BLaER1 treated with 17β-estradiol and CSF1 and Interleukin-3, amounts not matched to agents 10 nM and 100 nM (cell line): ENCODE data around the gene SKIC8.
A peak's percentile ranks its signal among the peaks of the same experiment; 100 is the strongest.

Experiments
- H3K27ac ChIP-seq, 11 experiments: shearing (Covaris generic); formaldehyde crosslinking; 2 replicates each; pipeline ENCODE4 v1.8.1; 2022
- H3K27me3 ChIP-seq, 11 experiments: shearing (Covaris generic); formaldehyde crosslinking; 2 replicates each; pipeline ENCODE4 v1.8.1; 2022
- H3K36me3 ChIP-seq, 11 experiments: shearing (Covaris generic); formaldehyde crosslinking; 2 replicates each; pipeline ENCODE4 v1.8.1; 2022
- H3K4me1 ChIP-seq, 10 experiments: shearing (Covaris generic); formaldehyde crosslinking; 2 replicates each; pipeline ENCODE4 v1.8.1; 2022
- H3K4me2 ChIP-seq, 11 experiments: shearing (Covaris generic); formaldehyde crosslinking; 2 replicates each; pipeline ENCODE4 v1.8.1; 2022
- H3K4me3 ChIP-seq, 10 experiments: shearing (Covaris generic); formaldehyde crosslinking; 2 replicates each; pipeline ENCODE4 v1.8.1; 2022
- H3K9ac ChIP-seq, 11 experiments: shearing (Covaris generic); formaldehyde crosslinking; 2 replicates each; pipeline ENCODE4 v1.8.1; 2022
- H3K9me3 ChIP-seq, 11 experiments: shearing (Covaris generic); formaldehyde crosslinking; replicated peaks in 1 of 11; 2 replicates each; pipeline ENCODE4 v1.8.1; 2022
- H4K20me1 ChIP-seq, 11 experiments: shearing (Covaris generic); formaldehyde crosslinking; 2 replicates each; pipeline ENCODE4 v1.8.1; 2022
- Cebpa-rat ChIP-seq, 11 experiments: shearing (Covaris generic); IDR thresholded peaks; 2 replicates each; pipeline ENCODE4 v1.8.1; 2022

SKIC8 gene

DNA sequence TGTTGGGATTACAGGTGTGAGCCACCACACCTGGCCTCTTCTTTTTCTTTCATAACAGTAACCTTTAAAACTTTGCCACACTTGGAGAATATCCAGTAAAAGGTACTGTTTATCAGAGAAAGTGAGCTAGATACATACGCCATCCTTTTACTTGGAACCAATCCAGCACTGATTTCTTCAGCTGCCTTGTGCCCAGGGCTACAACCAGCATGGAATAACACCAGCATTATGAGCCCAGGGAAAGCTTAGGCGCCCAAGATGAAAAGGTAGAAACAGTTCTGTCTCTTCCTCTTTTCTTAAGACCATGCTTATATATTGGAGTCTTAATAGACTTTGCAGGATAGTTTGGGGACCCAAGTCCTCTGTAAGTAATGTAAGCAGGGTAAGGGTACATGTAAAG is 8.4 kb downstream of the SKIC8 start:
- Histone ChIP-seq H3K4me1 (peaks cover 0 to 15% (median 2%) of the 10 kb centered on the region in 10 experiments; a peak in 6 of 20 replicates), H3K27ac (no peak overlapping the region), H3K4me2 (0 out of 22 replicates have a peak overlapping the region, but pooled peaks of 1 of the 11 experiments have one; percentile 16), H3K4me3 (no peak overlapping the region), H3K27me3 (no peaks in the 10 kb centered on the region), H3K9ac (no peak overlapping the region), H3K9me3 (no peaks in the 10 kb centered on the region), H3K36me3 (peaks cover 75 to 97% (median 93%) of the 10 kb centered on the region in 11 experiments), H4K20me1 (peaks cover 0 to 22% (median 0%) of the 10 kb centered on the region in 11 experiments; a peak in 5 of 22 replicates)
- no peak for TF ChIP-seq Cebpa-rat (IDR thresholded peaks at IDR 0.05)

- Histone ChIP-seq H3K4me3 (no peak overlapping the region), H3K27ac (no peak overlapping the region), H3K27me3 (no peaks in the 10 kb centered on the region), H3K4me2 (peak overlapping the region in 2 of 11 experiments; percentile 16 to 40; a peak in 2 of 22 replicates), H4K20me1 (peaks cover 0 to 16% (median 0%) of the 10 kb centered on the region in 11 experiments; a peak in 3 of 22 replicates), H3K9ac (no peak overlapping the region), H3K36me3 (peaks cover 83 to 100% (median 96%) of the 10 kb centered on the region in 11 experiments), H3K4me1 (peaks cover 0 to 15% (median 5%) of the 10 kb centered on the region in 10 experiments; a peak in 12 of 20 replicates), H3K9me3 (no peaks in the 10 kb centered on the region)
- no peak for TF ChIP-seq Cebpa-rat (IDR thresholded peaks at IDR 0.05)
Measured at GRCh38 chr15:78290222-78290621, 9.2 kb downstream of the SKIC8 start.

DNA sequence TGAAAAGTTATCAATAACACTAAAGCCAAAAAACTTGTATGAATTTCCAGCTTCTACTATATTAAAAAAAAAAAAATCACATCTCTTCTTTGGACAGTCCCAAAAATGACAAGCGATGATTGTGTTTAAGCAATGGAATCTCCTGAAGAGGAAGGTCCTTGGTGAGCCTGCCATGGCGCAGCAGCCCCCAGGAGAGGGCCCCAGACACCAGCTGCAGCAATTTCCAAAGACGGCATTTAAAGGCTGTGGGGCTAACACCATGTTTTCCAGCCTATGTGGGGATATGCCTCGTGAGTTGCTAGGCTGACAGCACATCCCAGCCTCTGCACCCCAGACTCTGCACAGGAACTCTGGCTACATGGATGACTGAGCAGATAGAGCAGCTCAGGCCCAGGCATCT is 14.7 kb downstream of the SKIC8 start:
- TF ChIP-seq Cebpa-rat (IDR thresholded peaks at IDR 0.05) = no peak
- peaks cover 0 to 6% (median 0%) of the 10 kb centered on the region in 11 experiments; a peak in 3 of 22 replicates for H4K20me1 ChIP-seq

DNA sequence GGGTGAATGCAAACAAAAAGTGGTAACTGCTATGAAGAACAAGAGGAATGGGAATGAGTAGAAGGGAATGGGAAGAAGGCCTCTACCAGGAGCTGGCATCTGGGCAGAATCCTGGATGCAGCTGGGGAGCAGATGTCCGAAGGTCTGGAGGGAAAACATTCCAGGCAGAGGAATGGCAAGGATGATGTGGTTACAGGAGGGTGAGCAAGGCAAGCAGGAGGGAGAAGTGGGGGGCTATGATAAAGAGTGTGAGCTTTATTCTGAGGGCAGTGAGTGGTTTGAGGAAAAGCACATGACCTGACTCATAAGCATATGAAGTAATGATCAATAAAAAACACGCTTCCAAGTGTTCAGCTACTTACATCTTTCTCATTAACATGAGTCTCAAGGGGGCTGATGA is 17.1 kb downstream of the SKIC8 start:
- no peak overlapping the region for H3K4me2 ChIP-seq
- H4K20me1 ChIP-seq = peaks cover 0 to 6% (median 0%) of the 10 kb centered on the region in 11 experiments; a peak in 3 of 22 replicates
- H3K9ac ChIP-seq = no peak overlapping the region
- peaks cover 0 to 13% (median 9%) of the 10 kb centered on the region in 10 experiments; a peak in 13 of 20 replicates for H3K4me1 ChIP-seq
- no peak for TF ChIP-seq Cebpa-rat (IDR thresholded peaks at IDR 0.05)
- no peak overlapping the region for H3K27ac ChIP-seq
- no peaks in the 10 kb centered on the region for H3K27me3 ChIP-seq
- no peaks in the 10 kb centered on the region for H3K9me3 ChIP-seq
- no peak overlapping the region for H3K4me3 ChIP-seq
- H3K36me3 ChIP-seq = peaks cover 73 to 87% (median 82%) of the 10 kb centered on the region in 11 experiments

More for the DNA sequence above, 14.7 kb downstream of the SKIC8 start:
- Histone ChIP-seq H3K27ac (no peak overlapping the region), H3K36me3 (peaks cover 92 to 100% (median 97%) of the 10 kb centered on the region in 11 experiments), H3K4me1 (peaks cover 0 to 9% (median 2%) of the 10 kb centered on the region in 10 experiments; a peak in 9 of 20 replicates), H3K9ac (no peak overlapping the region), H3K9me3 (no peaks in the 10 kb centered on the region), H3K4me3 (no peak overlapping the region), H3K27me3 (no peaks in the 10 kb centered on the region), H3K4me2 (no peak overlapping the region)

DNA sequence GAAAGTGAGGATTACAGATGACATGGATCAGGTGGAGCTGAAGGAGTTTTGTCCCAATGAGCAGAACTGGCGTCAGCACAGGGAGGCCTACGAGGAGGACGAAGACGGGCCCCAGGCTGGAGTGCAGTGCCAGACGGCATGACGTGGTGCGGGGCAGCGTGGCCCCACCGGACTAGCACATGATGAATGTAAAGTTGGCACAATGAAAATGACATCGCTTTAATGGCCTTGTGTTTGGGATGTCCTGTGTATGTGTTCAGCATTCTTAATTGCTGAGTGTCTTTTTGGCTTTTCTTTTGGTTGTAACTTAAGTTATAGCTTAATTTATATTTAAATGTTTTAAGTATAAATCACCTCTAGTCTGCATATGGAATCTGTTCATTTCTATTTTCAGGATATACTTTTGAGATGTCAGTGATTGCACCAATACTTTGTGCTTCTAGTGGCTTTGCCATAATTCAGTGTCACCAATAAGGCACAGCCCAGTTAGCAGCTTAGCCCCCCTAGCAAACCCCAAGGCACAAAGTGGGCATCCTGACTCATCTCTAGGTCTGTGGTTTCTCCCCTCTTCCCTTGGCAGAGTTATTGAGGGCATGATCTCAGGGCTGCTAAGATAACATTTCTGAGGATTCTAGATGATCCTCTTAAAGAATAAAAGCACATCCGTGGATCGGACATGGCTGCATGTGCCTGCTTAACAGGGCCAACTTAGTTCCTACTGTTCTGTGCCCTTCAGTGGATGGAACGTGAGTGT is 18.9 kb downstream of the SKIC8 start:
- no peak for TF ChIP-seq Cebpa-rat (IDR thresholded peaks at IDR 0.05)
- no peaks in the 10 kb centered on the region for H3K9me3 ChIP-seq
- peaks cover 54 to 69% (median 63%) of the 10 kb centered on the region in 11 experiments for H3K36me3 ChIP-seq
- H3K4me3 ChIP-seq = no peak overlapping the region
- H3K4me2 ChIP-seq = no peak overlapping the region
- H3K27ac ChIP-seq = no peak overlapping the region
- H3K27me3 ChIP-seq = no peaks in the 10 kb centered on the region
- H4K20me1 ChIP-seq = peaks cover 0 to 3% (median 0%) of the 10 kb centered on the region in 11 experiments; a peak in 1 of 22 replicates
- no peak overlapping the region for H3K9ac ChIP-seq
- peaks cover 3 to 18% (median 14%) of the 10 kb centered on the region in 10 experiments; a peak in 14 of 20 replicates for H3K4me1 ChIP-seq

DNA sequence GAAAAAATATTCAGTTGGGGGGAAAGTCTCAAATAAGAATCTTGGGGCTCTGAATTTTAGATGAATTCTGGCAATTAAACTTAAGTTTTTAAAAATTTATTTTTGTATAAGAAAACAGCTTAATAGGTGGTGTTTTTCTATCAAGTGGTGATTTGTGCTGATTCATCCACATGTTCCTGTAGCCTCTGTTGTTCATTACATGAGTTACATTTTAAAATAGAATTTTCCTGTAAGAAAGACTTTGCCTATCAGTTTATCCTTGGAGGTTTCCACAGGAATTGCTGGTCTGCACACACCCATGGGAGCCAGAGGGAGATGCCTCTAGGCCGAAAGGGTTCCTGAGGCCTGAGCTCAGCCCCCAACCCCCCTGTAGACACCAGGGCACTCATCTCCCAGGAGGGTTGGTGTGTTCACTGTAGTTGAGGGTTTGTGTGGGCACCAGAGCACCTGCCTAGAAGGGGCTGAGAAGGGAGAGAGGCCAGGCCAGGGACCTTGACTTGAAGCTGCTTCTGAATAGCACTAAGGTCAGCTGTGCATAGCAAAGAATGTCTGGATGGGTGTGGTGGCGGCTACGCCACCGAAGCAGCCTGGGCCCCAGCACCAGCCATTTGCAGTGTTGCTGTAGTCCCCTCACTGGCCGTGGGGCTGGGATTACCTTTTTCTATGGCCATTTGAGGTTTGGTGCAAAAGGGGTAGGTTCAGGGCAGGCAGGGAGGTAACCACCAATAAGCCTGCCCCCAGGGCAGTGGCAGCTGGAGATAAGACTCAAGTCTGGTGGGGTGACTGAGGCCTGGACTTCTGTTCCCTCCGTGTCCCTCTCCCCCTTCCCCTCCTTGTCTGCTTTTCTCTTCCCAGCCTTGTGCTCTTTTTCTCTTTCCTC is 23.1 kb downstream of the SKIC8 start:
- H4K20me1 ChIP-seq = no peaks in the 10 kb centered on the region; a peak in 1 of 22 replicates
- no peak overlapping the region for H3K9ac ChIP-seq
- peak overlapping the region in 3 of 11 experiments; percentile 32 to 36 (median 32); a peak in 5 of 22 replicates for H3K4me2 ChIP-seq
- H3K9me3 ChIP-seq = no peaks in the 10 kb centered on the region
- no peak overlapping the region for H3K4me3 ChIP-seq
- H3K27ac ChIP-seq = no peak overlapping the region
- peaks cover 3 to 18% (median 10%) of the 10 kb centered on the region in 10 experiments; a peak in 13 of 20 replicates for H3K4me1 ChIP-seq
- TF ChIP-seq Cebpa-rat (IDR thresholded peaks at IDR 0.05) = no peak
- H3K27me3 ChIP-seq = no peaks in the 10 kb centered on the region
- H3K36me3 ChIP-seq = peaks cover 12 to 27% (median 22%) of the 10 kb centered on the region in 11 experiments

DNA sequence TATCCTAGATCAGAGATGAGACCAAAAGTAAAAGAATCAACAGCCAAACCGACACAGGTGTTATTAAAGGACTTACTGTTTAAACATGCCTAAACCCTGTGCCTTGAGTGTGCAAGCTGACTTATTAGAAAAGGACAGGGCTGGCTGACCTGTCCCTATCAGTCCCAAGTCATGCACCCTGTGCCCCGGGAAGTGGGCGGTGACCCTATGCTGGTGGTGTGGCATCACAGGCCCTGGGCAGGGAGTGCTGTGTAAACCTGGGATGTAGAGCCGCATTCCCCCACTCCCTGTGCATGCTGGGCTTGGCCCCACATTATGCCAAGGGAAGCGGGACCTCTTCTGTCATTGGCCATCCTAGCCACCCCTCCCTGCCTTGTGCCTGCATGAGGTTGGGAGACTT is 24.4 kb downstream of the SKIC8 start:
- Histone ChIP-seq H3K4me3 (no peak overlapping the region), H3K9ac (no peak overlapping the region), H4K20me1 (no peaks in the 10 kb centered on the region; a peak in 1 of 22 replicates), H3K4me1 (peaks cover 3 to 18% (median 10%) of the 10 kb centered on the region in 10 experiments; a peak in 13 of 20 replicates), H3K4me2 (no peak overlapping the region), H3K27me3 (no peaks in the 10 kb centered on the region), H3K9me3 (no peaks in the 10 kb centered on the region), H3K36me3 (peaks cover 3 to 17% (median 9%) of the 10 kb centered on the region in 11 experiments; a peak in 21 of 22 replicates), H3K27ac (no peak overlapping the region)
- no peak for TF ChIP-seq Cebpa-rat (IDR thresholded peaks at IDR 0.05)

DNA sequence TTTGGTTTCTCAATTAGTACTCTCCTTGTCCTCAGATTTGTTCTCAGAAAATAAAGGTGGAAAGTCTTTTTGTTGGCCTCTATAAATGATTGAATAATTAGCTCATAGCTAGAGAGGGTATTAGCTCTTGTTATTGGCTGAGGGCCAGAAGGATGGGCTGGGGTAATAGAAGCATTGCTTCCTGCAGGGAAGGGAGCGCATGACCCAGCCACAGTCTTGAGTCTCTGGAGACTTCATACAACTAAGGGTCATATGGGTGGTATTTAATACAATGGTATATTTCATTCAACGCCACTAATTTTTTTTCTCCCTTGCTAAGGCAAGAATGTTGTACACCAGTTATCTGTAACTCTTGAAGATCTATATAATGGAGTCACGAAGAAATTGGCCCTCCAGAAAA is 26.6 kb downstream of the SKIC8 start:
- Histone ChIP-seq H3K36me3 (peaks cover 0 to 4% (median 0%) of the 10 kb centered on the region in 11 experiments; a peak in 1 of 22 replicates), H3K4me1 (peaks cover 3 to 11% (median 7%) of the 10 kb centered on the region in 10 experiments; a peak in 13 of 20 replicates), H3K4me3 (no peak overlapping the region), H3K27me3 (no peaks in the 10 kb centered on the region), H4K20me1 (no peaks in the 10 kb centered on the region; a peak in 1 of 22 replicates), H3K9ac (no peak overlapping the region), H3K27ac (no peak overlapping the region), H3K9me3 (no peaks in the 10 kb centered on the region), H3K4me2 (no peak overlapping the region)
- no peak for TF ChIP-seq Cebpa-rat (IDR thresholded peaks at IDR 0.05)
